Measurements from ENCODE around the gene TLR10. TPM values are rescaled to one million over a fixed set of nuclear protein-coding genes. Genes with fewer than 3 reads are reported as not detected.

Gene TLR10
- total RNA-seq, 1 donor: not detected

- peak; percentile 97 for DNase-seq (ENCODE audit: low read depth)
- no peak overlapping the region for H3K4me3 ChIP-seq (ENCODE audit: low read depth, low read length)
- no peak for TF ChIP-seq CTCF (IDR thresholded peaks at IDR 0.05; ENCODE audit: insufficient read depth, low read depth, low read length)
Observed at GRCh38 chr4:38752941-38753806, 29.6 kb downstream of the TLR10 start.

GRCh38 chr4:38752372-38752940, 30.3 kb downstream of the TLR10 start:
- no peak for TF ChIP-seq CTCF (IDR thresholded peaks at IDR 0.05; ENCODE audit: insufficient read depth, low read depth, low read length)
- peak overlapping the region; percentile 9 for H3K4me3 ChIP-seq (ENCODE audit: low read depth, low read length)
- peak; percentile 70 for DNase-seq (ENCODE audit: low read depth)

GRCh38 chr4:38751341-38752010, 31.3 kb downstream of the TLR10 start:
- TF ChIP-seq CTCF (IDR thresholded peaks at IDR 0.05; ENCODE audit: insufficient read depth, low read depth, low read length): no peak
- DNase-seq (ENCODE audit: low read depth): no peak
- H3K4me3 ChIP-seq (ENCODE audit: low read depth, low read length): no peak overlapping the region

- no peak for TF ChIP-seq CTCF (IDR thresholded peaks at IDR 0.05; ENCODE audit: insufficient read depth, low read depth, low read length)
- no peak for DNase-seq (ENCODE audit: low read depth)
- no peak overlapping the region for H3K4me3 ChIP-seq (ENCODE audit: low read depth, low read length)
Observed at GRCh38 chr4:38749336-38749735, 33.5 kb downstream of the TLR10 start.

- DNase-seq (ENCODE audit: low read depth): no peak
- no peak for TF ChIP-seq CTCF (IDR thresholded peaks at IDR 0.05; ENCODE audit: insufficient read depth, low read depth, low read length)
- H3K4me3 ChIP-seq (ENCODE audit: low read depth, low read length): no peak overlapping the region
Observed at GRCh38 chr4:38747629-38748028, 35.2 kb downstream of the TLR10 start.

- no peak for DNase-seq (ENCODE audit: low read depth)
- TF ChIP-seq CTCF (IDR thresholded peaks at IDR 0.05; ENCODE audit: insufficient read depth, low read depth, low read length): no peak
Observed at GRCh38 chr4:38745881-38746280, 36.9 kb downstream of the TLR10 start.

More at GRCh38 chr4:38745881-38746280, 36.9 kb downstream of the TLR10 start:
- no peak overlapping the region for H3K4me3 ChIP-seq (ENCODE audit: low read depth, low read length)

Data from fibroblast of villous mesenchyme (primary cell).